ENCODE measurements around the gene TSPO2. TPM values are rescaled to one million over a fixed set of nuclear protein-coding genes. Genes with fewer than 3 reads are reported as not detected.

TSPO2 gene
- total and polyA plus RNA-seq, 2 of the 13 experiments (the other 11 are each of a cell fraction or from before 2014, with no cell fraction given): 0.55 TPM; not detected in 1

DNA sequence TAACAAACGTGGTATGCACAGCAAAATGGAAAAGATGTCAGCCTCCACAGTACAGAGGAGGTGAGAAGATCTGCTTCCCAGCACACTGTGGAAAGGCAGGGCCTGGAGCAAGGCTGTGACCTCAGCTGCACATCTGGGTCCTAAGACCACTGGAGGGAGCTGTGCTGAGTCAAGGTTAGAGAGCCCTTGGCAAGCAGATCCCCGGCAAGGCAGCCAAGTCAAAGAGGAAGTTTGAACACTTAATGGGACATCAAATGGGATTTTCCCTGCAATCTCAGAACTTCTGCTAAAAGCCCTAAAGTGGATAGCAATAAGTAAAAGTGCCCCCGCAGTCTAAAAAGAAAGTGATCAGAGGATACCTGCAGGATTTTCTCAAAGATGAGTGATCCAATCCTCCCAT lies 42.7 kb upstream of the TSPO2 start (continued):
- TF ChIP-seq NFKBIZ (CRISPR knock-in tag; IDR thresholded peaks at IDR 0.05) (no peak), SKI (IDR thresholded peaks at IDR 0.05; ENCODE audit: partially characterized antibody) (no peak), ARNTL (CRISPR knock-in tag; IDR thresholded peaks at IDR 0.05) (no peak), CREM (IDR thresholded peaks at IDR 0.05) (no peak), CREM (CRISPR knock-in tag; IDR thresholded peaks at IDR 0.05) (no peak), ZNF562 (CRISPR knock-in tag; IDR thresholded peaks at IDR 0.05; ENCODE audit: borderline replicate concordance) (no peak), DNMT3B (CRISPR knock-in tag; conservative IDR thresholded peaks at IDR 0.05) (no peak), ZMYM4 (CRISPR knock-in tag; IDR thresholded peaks at IDR 0.05) (peak; percentile 57), MZF1 (CRISPR knock-in tag; IDR thresholded peaks at IDR 0.05; ENCODE audit: borderline replicate concordance) (no peak), ATRX (CRISPR knock-in tag; IDR thresholded peaks at IDR 0.05; ENCODE audit: borderline replicate concordance) (no peak), ZNF549 (CRISPR knock-in tag; IDR thresholded peaks at IDR 0.05) (no peak), RXRB (CRISPR knock-in tag; IDR thresholded peaks at IDR 0.05; ENCODE audit: borderline replicate concordance) (peak; percentile 61; the same call in 1 of the 2 replicates), ZNF713 (CRISPR knock-in tag; IDR thresholded peaks at IDR 0.05) (no peak), DR1 (CRISPR knock-in tag; IDR thresholded peaks at IDR 0.05) (no peak), ZNF678 (CRISPR knock-in tag; IDR thresholded peaks at IDR 0.05) (no peak), ZNF484 (CRISPR knock-in tag; IDR thresholded peaks at IDR 0.05; ENCODE audit: borderline replicate concordance, low read depth) (no peak), GABPA (IDR thresholded peaks at IDR 0.05; ENCODE audit: low read depth, low read length) (no peak), GABPA (CRISPR knock-in tag; IDR thresholded peaks at IDR 0.05; ENCODE audit: low read depth) (no peak), MTA3 (CRISPR knock-in tag; IDR thresholded peaks at IDR 0.05) (no peak), SALL1 (CRISPR knock-in tag; IDR thresholded peaks at IDR 0.05) (peak; percentile 51; the same call in 1 of the 2 replicates), ONECUT2 (CRISPR knock-in tag; IDR thresholded peaks at IDR 0.05) (no peak)
- TF ChIP-seq, protein P1, sequence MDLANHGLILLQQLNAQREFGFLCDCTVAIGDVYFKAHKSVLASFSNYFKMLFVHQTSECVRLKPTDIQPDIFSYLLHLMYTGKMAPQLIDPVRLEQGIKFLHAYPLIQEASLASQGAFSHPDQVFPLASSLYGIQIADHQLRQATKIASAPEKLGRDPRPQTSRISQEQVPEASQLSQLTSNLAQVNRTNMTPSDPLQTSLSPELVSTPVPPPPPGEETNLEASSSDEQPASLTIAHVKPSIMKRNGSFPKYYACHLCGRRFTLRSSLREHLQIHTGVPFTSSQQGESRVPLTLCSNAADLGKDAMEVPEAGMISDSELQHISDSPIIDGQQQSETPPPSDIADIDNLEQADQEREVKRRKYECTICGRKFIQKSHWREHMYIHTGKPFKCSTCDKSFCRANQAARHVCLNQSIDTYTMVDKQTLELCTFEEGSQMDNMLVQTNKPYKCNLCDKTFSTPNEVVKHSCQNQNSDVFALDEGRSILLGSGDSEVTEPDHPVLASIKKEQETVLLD (CRISPR knock-in tag; IDR thresholded peaks at IDR 0.05; ENCODE audit: low read depth): no peak
- TF ChIP-seq, protein P2, sequence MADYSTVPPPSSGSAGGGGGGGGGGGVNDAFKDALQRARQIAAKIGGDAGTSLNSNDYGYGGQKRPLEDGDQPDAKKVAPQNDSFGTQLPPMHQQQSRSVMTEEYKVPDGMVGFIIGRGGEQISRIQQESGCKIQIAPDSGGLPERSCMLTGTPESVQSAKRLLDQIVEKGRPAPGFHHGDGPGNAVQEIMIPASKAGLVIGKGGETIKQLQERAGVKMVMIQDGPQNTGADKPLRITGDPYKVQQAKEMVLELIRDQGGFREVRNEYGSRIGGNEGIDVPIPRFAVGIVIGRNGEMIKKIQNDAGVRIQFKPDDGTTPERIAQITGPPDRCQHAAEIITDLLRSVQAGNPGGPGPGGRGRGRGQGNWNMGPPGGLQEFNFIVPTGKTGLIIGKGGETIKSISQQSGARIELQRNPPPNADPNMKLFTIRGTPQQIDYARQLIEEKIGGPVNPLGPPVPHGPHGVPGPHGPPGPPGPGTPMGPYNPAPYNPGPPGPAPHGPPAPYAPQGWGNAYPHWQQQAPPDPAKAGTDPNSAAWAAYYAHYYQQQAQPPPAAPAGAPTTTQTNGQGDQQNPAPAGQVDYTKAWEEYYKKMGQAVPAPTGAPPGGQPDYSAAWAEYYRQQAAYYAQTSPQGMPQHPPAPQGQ (CRISPR knock-in tag; IDR thresholded peaks at IDR 0.05; ENCODE audit: borderline replicate concordance): no peak
- TF ChIP-seq, protein P3, sequence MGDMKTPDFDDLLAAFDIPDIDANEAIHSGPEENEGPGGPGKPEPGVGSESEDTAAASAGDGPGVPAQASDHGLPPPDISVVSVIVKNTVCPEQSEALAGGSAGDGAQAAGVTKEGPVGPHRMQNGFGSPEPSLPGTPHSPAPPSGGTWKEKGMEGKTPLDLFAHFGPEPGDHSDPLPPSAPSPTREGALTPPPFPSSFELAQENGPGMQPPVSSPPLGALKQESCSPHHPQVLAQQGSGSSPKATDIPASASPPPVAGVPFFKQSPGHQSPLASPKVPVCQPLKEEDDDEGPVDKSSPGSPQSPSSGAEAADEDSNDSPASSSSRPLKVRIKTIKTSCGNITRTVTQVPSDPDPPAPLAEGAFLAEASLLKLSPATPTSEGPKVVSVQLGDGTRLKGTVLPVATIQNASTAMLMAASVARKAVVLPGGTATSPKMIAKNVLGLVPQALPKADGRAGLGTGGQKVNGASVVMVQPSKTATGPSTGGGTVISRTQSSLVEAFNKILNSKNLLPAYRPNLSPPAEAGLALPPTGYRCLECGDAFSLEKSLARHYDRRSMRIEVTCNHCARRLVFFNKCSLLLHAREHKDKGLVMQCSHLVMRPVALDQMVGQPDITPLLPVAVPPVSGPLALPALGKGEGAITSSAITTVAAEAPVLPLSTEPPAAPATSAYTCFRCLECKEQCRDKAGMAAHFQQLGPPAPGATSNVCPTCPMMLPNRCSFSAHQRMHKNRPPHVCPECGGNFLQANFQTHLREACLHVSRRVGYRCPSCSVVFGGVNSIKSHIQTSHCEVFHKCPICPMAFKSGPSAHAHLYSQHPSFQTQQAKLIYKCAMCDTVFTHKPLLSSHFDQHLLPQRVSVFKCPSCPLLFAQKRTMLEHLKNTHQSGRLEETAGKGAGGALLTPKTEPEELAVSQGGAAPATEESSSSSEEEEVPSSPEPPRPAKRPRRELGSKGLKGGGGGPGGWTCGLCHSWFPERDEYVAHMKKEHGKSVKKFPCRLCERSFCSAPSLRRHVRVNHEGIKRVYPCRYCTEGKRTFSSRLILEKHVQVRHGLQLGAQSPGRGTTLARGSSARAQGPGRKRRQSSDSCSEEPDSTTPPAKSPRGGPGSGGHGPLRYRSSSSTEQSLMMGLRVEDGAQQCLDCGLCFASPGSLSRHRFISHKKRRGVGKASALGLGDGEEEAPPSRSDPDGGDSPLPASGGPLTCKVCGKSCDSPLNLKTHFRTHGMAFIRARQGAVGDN (CRISPR knock-in tag; IDR thresholded peaks at IDR 0.05): peak; percentile 40; the same call in 1 of the 2 replicates
- TF ChIP-seq, protein P4, sequence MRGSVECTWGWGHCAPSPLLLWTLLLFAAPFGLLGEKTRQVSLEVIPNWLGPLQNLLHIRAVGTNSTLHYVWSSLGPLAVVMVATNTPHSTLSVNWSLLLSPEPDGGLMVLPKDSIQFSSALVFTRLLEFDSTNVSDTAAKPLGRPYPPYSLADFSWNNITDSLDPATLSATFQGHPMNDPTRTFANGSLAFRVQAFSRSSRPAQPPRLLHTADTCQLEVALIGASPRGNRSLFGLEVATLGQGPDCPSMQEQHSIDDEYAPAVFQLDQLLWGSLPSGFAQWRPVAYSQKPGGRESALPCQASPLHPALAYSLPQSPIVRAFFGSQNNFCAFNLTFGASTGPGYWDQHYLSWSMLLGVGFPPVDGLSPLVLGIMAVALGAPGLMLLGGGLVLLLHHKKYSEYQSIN (CRISPR knock-in tag; IDR thresholded peaks at IDR 0.05; ENCODE audit: borderline replicate concordance): no peak

All from HepG2 (cell line).